ENCODE measurements around the gene MRPS15. TPM values are rescaled to one million over a fixed set of nuclear protein-coding genes. Genes with fewer than 3 reads are reported as not detected.
"Not testable (repeated sequence)": the region's sequence is repeated elsewhere in the genome, so short reads cannot be mapped to it uniquely, and the experiment has no call there.

The MRPS15 gene
- 47.4 TPM for total RNA-seq

GRCh38 chr1:36463803-36464604, at the start of gene MRPS15:
Gene MRPS15 (minus strand): TSS chr1:36464384. CDS start chr1:36464275, 109 bp downstream.
- DNase-seq (ENCODE audit: low spot score) = peak; percentile 98

GRCh38 chr1:36512842-36513241, 48.7 kb upstream of the MRPS15 start:
- no peak for DNase-seq (ENCODE audit: low spot score)

DNA sequence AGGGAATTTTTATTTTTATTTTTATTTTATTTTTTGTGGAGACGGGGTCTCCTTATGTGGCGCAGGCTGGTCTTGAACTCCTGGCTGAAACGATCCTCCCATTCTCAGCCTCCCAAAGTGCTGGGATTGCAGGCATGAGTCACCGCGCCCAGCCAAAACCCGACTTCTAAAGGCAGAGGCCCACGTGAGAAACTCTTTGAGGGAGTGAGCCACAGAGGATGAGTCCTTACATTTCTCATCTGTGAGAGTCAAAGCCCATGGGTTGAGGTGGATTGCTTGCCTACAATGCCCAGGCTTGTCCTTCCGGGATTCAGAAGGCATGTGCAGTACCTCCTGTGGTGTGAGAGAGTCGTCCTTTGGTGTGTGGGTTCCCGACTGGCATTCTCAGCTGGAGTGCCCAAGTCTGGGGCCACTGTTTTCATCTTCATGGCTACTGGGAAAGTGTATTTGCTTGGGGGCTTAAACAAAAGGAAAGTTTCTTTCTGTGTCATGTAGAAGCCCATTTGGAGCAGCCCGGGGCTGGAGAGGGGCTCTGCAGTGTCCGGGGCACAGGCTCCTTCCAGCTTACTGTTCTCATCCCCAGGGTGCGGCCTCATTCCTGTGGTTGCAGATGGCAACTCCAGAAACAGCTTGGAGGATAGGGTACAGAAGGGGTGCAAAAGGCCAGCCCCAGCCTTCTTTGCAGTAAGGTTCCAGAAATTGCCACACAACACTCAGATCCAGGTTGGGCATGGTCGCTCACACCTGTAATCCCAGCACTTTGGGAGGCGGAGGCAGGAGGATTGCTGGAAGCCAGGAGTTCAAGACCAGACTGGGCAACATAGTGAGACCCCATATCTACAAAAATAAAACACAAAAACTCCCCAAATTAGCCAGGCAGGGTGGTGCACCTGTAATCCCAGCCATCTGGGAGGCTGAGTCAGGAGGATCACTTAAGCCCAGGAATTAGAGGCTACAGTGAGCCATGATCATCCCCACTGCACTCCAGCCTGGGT, 47.9 kb upstream of the MRPS15 start:
- DNase-seq (ENCODE audit: low spot score) = no peak

GRCh38 chr1:36511220-36511619, 47.0 kb upstream of the MRPS15 start:
- DNase-seq (ENCODE audit: low spot score) = not testable (repeated sequence)

GRCh38 chr1:36510418-36510817, 46.2 kb upstream of the MRPS15 start:
- no peak for DNase-seq (ENCODE audit: low spot score)

GRCh38 chr1:36508257-36508656, 44.1 kb upstream of the MRPS15 start:
- DNase-seq (ENCODE audit: low spot score) = no peak

GRCh38 chr1:36506276-36506920, 42.2 kb upstream of the MRPS15 start:
- no peak for DNase-seq (ENCODE audit: low spot score)

GRCh38 chr1:36503733-36504132, 39.5 kb upstream of the MRPS15 start:
- no peak for DNase-seq (ENCODE audit: low spot score)

DNA sequence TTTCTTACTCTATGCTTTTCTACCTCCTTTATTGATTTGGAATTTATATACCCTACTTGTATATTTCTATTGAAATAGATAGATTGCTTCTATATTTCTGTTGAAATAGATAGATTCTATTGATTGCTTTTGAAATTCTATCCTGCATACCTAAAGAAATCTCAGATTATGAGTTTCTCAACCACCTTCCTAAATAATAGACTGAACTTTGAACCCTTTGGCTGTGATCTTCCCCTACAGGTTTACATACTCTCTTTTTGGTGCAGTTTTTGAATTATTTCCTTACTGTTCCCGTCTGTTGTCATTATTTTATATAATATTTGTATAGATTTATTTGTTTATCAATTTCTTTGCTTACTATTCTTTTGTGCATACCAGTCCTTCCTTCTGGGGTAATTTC, 39.0 kb upstream of the MRPS15 start:
- no peak for DNase-seq (ENCODE audit: low spot score)

- no peak for DNase-seq (ENCODE audit: low spot score)
Observed at GRCh38 chr1:36502616-36503015, 38.4 kb upstream of the MRPS15 start.

DNA sequence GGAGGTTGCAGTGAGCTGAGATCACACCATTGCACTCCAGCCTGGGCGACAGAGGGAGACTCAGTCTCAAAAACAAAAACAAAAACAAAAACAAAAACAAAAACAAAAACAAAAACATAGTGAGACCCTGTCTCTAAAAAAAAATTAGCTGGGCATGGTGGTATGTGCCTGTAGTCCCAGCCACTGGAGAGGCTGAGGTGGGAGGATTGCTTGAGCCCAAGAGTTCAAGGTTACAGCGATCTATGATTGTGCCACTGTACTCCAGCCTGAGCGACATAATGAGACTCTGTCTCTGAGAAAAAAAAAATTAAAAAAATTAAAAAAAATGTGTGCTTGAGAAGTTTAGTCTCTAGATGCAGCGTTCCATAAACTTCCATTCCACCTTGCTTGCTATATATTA, 37.7 kb upstream of the MRPS15 start:
- not testable (repeated sequence) for DNase-seq (ENCODE audit: low spot score)

DNA sequence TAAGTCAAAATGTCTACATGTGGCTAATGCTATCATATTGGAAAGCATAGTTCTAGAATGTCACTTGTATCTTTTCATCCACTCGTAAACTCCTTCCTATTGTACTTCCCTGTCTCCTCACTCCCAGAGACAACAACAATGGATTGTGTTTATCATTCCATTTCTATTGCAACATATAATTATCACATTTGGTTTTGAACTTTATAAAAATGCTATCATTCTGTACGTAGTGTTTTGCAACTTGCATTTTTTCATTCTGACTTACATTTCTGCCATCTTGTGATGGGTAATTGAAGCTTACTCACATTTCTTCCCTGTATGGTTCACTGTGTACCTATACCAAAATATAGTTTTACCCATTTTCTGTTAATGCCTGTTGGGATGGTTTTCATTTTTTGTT, 33.0 kb upstream of the MRPS15 start:
- DNase-seq (ENCODE audit: low spot score) = no peak

- no peak for DNase-seq (ENCODE audit: low spot score)
Observed at GRCh38 chr1:36494971-36495370, 30.8 kb upstream of the MRPS15 start.

- no peak for DNase-seq (ENCODE audit: low spot score)
Observed at GRCh38 chr1:36493524-36493923, 29.3 kb upstream of the MRPS15 start.

DNA sequence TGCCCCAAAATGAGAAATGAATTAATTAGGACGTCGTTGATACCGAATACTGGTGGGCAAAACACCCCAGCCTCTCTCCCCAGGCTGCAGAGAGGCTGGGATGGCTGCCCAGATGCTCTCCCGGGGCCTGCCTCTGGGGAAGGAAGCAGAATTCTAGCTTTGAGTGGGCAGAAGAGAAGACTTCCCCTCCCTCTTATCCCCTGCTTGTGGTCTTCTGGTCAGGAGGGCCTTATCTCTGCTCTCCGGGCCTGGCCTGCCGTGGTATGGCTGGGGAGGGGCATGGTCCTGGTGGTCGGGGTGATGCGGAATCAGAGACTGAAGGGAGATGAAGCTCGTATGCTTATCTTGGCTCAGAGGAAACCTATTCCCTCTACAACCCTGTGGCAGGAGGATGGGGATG, 28.3 kb upstream of the MRPS15 start:
- DNase-seq (ENCODE audit: low spot score) = no peak

DNA sequence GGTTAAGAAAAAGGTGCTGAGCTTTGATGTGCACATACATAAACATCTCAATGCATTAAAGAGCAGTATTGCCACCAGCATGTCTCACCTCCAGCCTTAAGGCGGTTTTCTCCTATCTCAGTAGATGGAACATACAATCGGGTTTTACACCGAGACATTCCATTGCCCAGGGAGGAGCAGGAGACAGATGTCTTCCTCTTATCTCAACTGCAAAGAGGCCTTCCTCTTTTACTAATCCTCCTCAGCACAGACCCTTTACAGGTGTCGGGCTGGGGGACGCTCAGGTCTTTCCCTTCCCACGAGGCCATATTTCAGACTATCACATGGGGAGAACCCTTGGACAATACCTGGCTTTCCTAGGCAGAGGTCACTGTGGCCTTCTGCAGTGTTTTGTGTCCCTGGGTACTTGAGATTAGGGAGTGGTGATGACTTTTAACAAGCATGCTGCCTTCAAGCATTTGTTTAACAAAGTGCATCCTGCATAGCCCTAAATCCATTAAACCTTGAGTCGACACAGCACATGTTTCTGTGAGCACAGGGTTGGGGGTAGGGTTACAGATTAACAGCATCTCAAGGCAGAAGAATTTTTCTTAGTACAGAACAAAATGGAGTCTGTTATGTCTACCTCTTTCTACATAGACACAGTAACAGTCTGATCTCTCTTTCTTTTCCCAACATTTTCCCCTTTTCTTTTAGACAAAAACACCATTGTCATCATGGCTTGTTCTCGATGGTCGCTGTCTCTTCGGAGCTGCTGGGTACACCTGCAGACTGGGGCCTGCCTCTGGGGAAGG, 25.3 kb upstream of the MRPS15 start:
- DNase-seq (ENCODE audit: low spot score) = not testable (repeated sequence)

DNA sequence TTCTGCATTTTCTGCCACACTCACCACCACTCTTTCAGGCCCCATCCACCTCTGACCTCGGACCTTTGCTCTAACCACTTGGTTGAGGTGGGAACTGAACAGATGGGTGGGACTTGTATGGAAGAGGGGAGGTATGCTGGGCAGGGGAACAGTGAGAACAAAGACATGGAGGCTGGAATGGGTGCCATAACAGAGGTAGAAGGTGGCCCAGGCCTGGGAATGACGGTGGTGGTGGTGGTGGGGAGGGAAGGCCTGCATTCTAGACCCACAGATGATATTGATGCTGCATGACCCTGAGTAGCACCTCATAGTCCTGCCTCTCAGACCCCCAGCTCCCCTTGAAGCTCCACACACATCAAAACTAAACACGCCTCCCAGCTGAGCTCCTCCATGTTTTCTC, 23.7 kb upstream of the MRPS15 start:
- no peak for DNase-seq (ENCODE audit: low spot score)

- not testable (repeated sequence) for DNase-seq (ENCODE audit: low spot score)
Observed at GRCh38 chr1:36487336-36487725, 23.1 kb upstream of the MRPS15 start.

- DNase-seq (ENCODE audit: low spot score) = peak; percentile 88
Observed at GRCh38 chr1:36486439-36487335, 22.5 kb upstream of the MRPS15 start.

- no peak for DNase-seq (ENCODE audit: low spot score)
Observed at GRCh38 chr1:36486093-36486438, 21.9 kb upstream of the MRPS15 start.

Data from mucosa of gallbladder (tissue), 1 donor.